ENCODE measurements around the gene DDX1. TPM values are rescaled to one million over a fixed set of nuclear protein-coding genes. Genes with fewer than 3 reads are reported as not detected.

The DDX1 gene
- total RNA-seq, 1 experiment from 2014 or later = 115 TPM

DNA sequence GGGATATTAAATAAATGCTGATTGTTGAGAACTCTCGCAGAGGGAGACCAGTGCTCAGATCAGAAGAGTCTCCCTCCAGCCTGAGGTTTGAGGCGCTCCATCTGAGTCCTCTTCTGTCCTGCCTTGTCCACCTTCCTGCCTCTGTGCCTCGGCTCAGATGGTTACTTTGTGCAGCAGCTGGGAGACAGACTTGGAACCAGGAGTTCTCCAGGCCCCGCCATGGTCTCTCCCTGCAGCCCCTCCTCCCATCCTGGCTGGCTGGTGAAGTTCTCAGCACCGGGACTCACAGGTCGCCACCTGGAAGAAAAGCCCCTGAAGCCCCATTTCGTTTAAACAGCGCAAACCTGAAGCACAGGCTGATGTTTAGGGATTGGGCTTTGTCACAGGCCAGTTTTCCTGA, 60.6 kb downstream of the DDX1 start:
- CTCF ChIA-PET = interaction anchor here (1.2 kb wide), 1 partner anchor 13 kb away, joined by 3 read pairs; no protein-coding TSS in a partner anchor
- no peak overlapping the region for H3K27ac Mint-ChIP-seq
- no peak for ATAC-seq
- H3K4me3 Mint-ChIP-seq = no peak overlapping the region
- no peaks in the 10 kb centered on the region for H3K27me3 Mint-ChIP-seq (ENCODE audit: low read depth)
- POLR2A ChIA-PET = interaction anchor here (0.6 kb wide), 1 partner anchor 374 kb away, joined by 5 read pairs; no protein-coding TSS in a partner anchor
- H3K4me1 Mint-ChIP-seq = peaks cover 4% of the 10 kb centered on the region
- DNase-seq (ENCODE audit: low spot score) = no peak
- no peaks in the 10 kb centered on the region for H3K9me3 Mint-ChIP-seq
- TF ChIP-seq, protein P1, sequence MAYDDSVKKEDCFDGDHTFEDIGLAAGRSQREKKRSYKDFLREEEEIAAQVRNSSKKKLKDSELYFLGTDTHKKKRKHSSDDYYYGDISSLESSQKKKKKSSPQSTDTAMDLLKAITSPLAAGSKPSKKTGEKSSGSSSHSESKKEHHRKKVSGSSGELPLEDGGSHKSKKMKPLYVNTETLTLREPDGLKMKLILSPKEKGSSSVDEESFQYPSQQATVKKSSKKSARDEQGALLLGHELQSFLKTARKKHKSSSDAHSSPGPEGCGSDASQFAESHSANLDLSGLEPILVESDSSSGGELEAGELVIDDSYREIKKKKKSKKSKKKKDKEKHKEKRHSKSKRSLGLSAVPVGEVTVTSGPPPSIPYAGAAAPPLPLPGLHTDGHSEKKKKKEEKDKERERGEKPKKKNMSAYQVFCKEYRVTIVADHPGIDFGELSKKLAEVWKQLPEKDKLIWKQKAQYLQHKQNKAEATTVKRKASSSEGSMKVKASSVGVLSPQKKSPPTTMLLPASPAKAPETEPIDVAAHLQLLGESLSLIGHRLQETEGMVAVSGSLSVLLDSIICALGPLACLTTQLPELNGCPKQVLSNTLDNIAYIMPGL (CRISPR knock-in tag; IDR thresholded peaks at IDR 0.05) = no peak
- TF ChIP-seq, protein P2, sequence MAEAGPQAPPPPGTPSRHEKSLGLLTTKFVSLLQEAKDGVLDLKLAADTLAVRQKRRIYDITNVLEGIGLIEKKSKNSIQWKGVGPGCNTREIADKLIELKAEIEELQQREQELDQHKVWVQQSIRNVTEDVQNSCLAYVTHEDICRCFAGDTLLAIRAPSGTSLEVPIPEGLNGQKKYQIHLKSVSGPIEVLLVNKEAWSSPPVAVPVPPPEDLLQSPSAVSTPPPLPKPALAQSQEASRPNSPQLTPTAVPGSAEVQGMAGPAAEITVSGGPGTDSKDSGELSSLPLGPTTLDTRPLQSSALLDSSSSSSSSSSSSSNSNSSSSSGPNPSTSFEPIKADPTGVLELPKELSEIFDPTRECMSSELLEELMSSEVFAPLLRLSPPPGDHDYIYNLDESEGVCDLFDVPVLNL (CRISPR knock-in tag; IDR thresholded peaks at IDR 0.05; ENCODE audit: borderline replicate concordance, low read depth) = no peak
- TF ChIP-seq NFATC4 (CRISPR knock-in tag; IDR thresholded peaks at IDR 0.05) = no peak
- TF ChIP-seq, protein P3, sequence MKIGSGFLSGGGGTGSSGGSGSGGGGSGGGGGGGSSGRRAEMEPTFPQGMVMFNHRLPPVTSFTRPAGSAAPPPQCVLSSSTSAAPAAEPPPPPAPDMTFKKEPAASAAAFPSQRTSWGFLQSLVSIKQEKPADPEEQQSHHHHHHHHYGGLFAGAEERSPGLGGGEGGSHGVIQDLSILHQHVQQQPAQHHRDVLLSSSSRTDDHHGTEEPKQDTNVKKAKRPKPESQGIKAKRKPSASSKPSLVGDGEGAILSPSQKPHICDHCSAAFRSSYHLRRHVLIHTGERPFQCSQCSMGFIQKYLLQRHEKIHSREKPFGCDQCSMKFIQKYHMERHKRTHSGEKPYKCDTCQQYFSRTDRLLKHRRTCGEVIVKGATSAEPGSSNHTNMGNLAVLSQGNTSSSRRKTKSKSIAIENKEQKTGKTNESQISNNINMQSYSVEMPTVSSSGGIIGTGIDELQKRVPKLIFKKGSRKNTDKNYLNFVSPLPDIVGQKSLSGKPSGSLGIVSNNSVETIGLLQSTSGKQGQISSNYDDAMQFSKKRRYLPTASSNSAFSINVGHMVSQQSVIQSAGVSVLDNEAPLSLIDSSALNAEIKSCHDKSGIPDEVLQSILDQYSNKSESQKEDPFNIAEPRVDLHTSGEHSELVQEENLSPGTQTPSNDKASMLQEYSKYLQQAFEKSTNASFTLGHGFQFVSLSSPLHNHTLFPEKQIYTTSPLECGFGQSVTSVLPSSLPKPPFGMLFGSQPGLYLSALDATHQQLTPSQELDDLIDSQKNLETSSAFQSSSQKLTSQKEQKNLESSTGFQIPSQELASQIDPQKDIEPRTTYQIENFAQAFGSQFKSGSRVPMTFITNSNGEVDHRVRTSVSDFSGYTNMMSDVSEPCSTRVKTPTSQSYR (CRISPR knock-in tag; IDR thresholded peaks at IDR 0.05) = no peak
- TF ChIP-seq, protein P4, sequence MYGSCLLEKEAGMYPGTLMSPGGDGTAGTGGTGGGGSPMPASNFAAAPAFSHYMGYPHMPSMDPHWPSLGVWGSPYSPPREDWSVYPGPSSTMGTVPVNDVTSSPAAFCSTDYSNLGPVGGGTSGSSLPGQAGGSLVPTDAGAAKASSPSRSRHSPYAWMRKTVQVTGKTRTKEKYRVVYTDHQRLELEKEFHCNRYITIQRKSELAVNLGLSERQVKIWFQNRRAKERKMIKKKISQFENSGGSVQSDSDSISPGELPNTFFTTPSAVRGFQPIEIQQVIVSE (CRISPR knock-in tag; IDR thresholded peaks at IDR 0.05; ENCODE audit: borderline replicate concordance) = no peak
- TF ChIP-seq, protein P5, sequence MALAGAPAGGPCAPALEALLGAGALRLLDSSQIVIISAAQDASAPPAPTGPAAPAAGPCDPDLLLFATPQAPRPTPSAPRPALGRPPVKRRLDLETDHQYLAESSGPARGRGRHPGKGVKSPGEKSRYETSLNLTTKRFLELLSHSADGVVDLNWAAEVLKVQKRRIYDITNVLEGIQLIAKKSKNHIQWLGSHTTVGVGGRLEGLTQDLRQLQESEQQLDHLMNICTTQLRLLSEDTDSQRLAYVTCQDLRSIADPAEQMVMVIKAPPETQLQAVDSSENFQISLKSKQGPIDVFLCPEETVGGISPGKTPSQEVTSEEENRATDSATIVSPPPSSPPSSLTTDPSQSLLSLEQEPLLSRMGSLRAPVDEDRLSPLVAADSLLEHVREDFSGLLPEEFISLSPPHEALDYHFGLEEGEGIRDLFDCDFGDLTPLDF (CRISPR knock-in tag; IDR thresholded peaks at IDR 0.05) = no peak
- no peak for TF ChIP-seq JAZF1 (CRISPR knock-in tag; IDR thresholded peaks at IDR 0.05)
- TF ChIP-seq FOXK1 (CRISPR knock-in tag; IDR thresholded peaks at IDR 0.05) = no peak
- TF ChIP-seq ZNF138 (CRISPR knock-in tag; conservative IDR thresholded peaks at IDR 0.05) = no peak
- TF ChIP-seq GTF2I (CRISPR knock-in tag; conservative IDR thresholded peaks at IDR 0.05) = no peak
- TF ChIP-seq, protein P6, sequence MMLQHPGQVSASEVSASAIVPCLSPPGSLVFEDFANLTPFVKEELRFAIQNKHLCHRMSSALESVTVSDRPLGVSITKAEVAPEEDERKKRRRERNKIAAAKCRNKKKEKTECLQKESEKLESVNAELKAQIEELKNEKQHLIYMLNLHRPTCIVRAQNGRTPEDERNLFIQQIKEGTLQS (CRISPR knock-in tag; conservative IDR thresholded peaks at IDR 0.05) = no peak
- TF ChIP-seq EMX1 (CRISPR knock-in tag; IDR thresholded peaks at IDR 0.05) = no peak
- TF ChIP-seq, protein P7, sequence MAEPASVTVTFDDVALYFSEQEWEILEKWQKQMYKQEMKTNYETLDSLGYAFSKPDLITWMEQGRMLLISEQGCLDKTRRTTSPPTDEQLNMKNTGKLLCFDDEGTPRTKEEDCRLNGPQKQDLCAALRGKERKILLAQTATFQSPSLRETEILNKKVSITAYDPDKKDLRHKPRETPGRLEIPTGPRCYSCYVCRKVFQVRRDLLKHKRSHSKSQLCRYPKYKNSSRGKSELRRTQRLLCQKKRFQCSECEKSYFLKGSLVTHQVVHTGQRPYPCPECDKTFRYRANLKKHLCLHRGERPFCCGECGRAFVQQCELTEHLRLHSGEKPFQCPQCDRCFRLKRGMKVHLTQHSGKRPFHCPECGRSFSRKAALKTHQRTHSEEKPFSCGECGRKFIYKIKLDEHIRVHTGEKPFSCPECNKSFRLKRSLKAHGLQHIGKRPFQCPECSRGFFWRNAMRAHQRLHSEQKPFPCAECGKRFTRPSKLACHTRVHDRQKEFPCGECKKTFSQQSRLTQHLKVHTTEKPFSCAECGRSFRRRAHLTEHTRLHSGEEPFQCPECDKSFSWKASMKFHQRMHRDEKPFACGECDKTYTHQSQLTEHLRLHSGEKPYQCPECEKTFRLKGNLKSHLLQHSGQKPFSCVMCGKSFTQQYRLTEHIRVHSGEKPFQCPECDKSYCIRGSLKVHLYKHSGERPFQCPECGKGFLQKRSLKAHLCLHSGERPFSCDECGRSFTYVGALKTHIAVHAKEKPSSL (CRISPR knock-in tag; conservative IDR thresholded peaks at IDR 0.05) = no peak
- no peak for TF ChIP-seq SP1 (CRISPR knock-in tag; conservative IDR thresholded peaks at IDR 0.05)
- TF ChIP-seq NR3C1 (CRISPR knock-in tag; conservative IDR thresholded peaks at IDR 0.05; ENCODE audit: low read depth) = no peak
- TF ChIP-seq ZNF671 (CRISPR knock-in tag; IDR thresholded peaks at IDR 0.05) = no peak
- no peak for TF ChIP-seq ZNF232 (CRISPR knock-in tag; IDR thresholded peaks at IDR 0.05)
- no peak for TF ChIP-seq ZNF423 (CRISPR knock-in tag; IDR thresholded peaks at IDR 0.05)
- TF ChIP-seq TP53 (CRISPR knock-in tag; IDR thresholded peaks at IDR 0.05) = no peak
- H3K36me3 Mint-ChIP-seq = no peaks in the 10 kb centered on the region

All from WTC11 (cell line).